Measurements from ENCODE around the gene KCNA3.
"Not testable (repeated sequence)": the region's sequence is repeated elsewhere in the genome, so short reads cannot be mapped to it uniquely, and the experiment has no call there.

Gene KCNA3

DNA sequence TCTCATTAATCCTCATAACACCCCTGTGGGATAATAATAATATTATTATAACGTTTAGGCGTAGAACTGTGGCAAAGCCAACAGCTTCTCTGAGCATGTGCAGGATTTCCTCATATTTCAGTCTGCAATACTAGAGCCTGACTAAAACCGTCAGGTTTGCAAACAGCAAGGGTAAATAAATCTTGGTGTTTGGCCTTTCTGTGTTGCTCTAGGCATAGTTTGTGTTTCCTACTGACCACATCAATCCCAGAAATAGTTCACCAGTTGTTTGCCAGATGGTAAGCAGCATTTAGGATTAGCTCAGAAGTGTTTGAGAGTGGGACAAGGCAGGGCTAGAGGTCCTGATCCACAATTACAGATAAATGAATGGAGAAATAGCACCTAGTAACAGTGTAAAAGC is 2.8 kb upstream of the KCNA3 start:
- DNase-seq (ENCODE audit: low read depth): no peak

GRCh38 chr1:110676970-110677369 is 2.2 kb upstream of the KCNA3 start:
- no peak for DNase-seq (ENCODE audit: low read depth)

- no peak for DNase-seq (ENCODE audit: low read depth)
Measured at GRCh38 chr1:110675060-110675791, 486 bp upstream of the KCNA3 start.

- peak; percentile 13 for DNase-seq (ENCODE audit: low read depth)
Measured at GRCh38 chr1:110673805-110674336, 869 bp downstream of the KCNA3 start.

GRCh38 chr1:110673197-110673701 is 1.5 kb downstream of the KCNA3 start:
- DNase-seq (ENCODE audit: low read depth): peak; percentile 6

DNA sequence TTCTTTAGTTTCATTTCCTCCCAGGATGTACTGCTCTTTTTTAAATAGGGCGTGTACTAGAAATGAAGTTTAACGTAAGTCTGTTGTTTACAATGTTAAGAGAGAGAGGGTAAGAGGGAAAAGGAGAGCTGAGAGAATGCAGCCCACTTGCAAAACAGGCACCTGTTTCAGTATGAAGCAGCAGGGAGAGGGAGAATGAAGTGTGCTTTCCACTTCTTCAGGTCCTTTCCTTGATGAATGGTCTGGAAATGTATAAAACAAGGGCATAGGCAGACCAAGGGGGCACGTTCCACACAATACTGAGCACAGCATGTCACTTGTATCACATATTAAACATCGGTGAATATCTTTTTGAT is 2.0 kb downstream of the KCNA3 start:
- DNase-seq (ENCODE audit: low read depth): peak; percentile 27

GRCh38 chr1:110672001-110672752 is 2.6 kb downstream of the KCNA3 start:
- peak; percentile 73 for DNase-seq (ENCODE audit: low read depth)

DNA sequence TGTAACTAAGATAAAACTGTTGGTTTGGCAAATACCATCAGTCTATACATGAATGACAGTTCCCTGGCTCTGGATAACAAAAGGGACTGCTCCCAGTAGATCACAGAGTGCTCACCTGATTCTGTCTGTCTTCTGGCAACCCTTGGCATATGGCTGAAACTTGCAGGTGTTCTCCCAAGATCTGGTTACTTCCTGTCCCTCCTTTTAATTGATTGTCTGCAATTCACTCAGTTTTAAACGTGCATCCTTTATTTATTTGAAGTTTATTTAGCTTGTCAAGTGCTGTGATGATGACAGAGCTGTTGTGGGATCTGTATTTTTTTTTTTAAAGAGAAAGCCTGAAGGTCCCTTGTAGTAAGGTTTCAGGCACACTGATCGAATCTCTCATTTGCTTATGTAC is 3.4 kb downstream of the KCNA3 start:
- peak; percentile 12 for DNase-seq (ENCODE audit: low read depth)

GRCh38 chr1:110668549-110668948 is 6.2 kb downstream of the KCNA3 start:
- DNase-seq (ENCODE audit: low read depth): no peak

DNA sequence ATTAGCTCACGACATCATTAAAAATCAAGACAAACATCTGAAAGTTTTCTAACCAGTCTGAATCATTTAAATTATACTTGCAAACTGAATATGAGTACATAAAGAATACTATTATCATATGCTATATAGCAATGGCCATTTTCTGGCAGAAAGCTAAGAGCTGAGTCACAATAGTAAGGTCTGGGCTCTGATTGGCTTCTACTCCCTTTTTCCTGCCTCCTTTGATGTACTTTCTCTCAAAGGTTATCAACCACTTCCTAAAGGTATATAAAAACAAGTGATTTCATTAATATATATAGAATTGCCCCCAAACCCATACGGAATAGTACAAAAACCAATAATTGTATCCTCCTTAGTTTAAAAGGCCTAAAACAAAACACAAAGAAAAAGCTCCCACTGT is 7.0 kb downstream of the KCNA3 start:
- DNase-seq (ENCODE audit: low read depth): no peak

DNA sequence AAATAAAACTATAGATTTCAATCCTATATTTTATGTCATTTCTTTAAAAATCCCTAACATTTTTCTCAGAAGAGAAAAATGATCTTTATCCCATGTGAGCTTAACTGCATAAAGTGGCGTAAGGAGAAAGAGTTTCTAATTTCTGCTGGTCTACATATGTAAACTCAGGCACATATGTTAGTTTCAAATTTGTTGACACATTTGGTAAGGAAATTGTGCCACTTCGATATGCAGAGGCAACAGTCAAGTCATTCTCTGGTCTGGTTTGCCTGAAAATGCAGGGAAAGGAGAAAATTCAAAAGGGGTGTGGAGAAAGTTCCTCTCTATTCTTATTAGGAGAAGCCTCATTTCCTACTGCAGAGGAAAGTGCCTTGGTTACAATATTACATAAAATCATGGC is 11.5 kb downstream of the KCNA3 start:
- no peak for DNase-seq (ENCODE audit: low read depth)

DNA sequence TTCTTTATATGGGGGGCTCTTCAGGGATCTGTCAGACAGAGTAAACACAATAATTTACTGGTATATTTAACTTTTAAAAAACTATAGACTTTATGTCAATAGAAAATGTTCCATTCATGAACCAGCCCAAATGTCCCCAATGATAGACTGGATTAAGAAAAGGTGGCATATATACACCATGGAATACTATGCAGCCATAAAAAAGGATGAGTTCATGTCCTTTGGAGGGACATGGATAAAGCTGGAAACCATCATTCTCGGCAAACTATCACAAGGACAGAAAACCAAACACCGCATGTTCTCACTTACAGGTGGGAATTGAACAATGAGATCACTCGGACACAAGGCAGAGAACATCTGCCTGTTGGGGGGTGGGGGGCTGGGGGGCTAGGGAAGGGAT is 15.2 kb downstream of the KCNA3 start:
- not testable (repeated sequence) for DNase-seq (ENCODE audit: low read depth)

- DNase-seq (ENCODE audit: low read depth): no peak
Measured at GRCh38 chr1:110657351-110657750, 17.4 kb downstream of the KCNA3 start.

- DNase-seq (ENCODE audit: low read depth): no peak
Measured at GRCh38 chr1:110650609-110651008, 24.1 kb downstream of the KCNA3 start.

GRCh38 chr1:110648417-110648816 is 26.3 kb downstream of the KCNA3 start:
- no peak for DNase-seq (ENCODE audit: low read depth)

DNA sequence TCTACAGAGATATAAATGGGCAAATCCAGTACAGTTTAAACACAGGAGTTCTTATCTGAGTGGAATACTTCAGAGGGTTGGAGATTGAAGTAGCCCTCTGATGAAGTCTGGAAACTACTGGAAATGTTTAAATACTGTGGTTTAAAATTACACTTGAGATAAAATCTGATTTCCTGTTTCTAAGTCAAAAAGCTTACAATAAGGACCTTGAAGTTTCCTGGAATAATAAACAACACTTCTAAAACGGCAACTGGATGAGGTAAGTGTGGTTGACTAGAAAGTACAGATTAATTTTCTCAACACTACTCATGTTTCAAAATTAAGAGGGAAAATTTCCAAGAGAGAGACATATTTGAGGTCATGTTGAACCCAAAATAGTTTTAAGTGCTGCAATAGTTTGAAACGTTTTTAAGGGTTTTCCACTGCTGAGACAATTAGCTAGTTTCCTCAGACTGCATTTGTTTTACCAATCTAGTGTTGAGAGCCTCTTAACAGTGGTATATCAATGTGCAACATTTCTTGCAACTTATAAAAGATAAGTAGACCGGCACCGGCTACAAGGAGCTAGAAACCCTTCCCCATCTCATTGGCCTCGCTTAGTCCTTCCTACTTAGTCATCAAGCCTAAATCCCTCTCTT is 27.4 kb downstream of the KCNA3 start:
- DNase-seq (ENCODE audit: low read depth): no peak

DNA sequence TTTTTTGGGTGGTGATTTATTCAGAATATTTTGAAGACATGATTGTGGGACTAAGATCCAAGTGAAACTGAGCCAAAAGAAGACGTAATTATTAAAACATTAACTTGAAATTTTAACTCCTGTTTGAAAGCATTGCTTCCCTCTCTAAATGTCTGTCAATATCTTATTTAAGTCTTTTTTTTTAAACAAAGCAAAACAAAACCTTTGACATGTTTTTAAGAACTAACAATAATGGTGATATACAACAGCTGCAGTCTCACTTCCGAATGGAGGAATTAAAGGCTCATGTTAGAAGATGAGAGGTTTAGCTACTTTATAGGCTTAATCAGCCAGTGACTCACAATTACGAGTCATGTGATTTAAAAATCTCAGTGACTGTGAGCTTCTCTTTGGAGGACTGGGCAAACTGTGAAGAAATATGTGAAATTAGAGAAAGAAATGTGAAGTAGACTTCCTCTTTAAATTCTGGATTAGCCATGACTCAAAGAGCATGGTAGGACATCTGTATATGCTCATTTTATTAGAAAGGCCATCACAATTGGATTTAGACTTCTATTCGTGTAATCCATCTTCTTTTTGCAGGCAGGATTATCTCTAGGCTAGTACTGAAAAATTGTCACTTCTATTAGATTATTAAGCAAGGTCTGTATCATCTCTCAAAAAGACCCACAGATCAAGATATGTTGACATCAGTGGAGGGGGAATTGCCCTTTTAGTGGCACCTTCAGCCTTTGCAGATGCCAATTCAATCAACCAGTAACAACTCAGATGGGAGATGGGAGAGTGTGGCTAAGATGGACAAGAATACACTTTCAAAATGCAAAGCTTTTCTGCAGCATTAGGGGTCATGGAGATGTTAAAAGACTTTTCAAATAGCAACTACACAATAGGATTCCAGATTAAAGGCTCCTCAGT is 28.7 kb downstream of the KCNA3 start:
- no peak for DNase-seq (ENCODE audit: low read depth)

DNA sequence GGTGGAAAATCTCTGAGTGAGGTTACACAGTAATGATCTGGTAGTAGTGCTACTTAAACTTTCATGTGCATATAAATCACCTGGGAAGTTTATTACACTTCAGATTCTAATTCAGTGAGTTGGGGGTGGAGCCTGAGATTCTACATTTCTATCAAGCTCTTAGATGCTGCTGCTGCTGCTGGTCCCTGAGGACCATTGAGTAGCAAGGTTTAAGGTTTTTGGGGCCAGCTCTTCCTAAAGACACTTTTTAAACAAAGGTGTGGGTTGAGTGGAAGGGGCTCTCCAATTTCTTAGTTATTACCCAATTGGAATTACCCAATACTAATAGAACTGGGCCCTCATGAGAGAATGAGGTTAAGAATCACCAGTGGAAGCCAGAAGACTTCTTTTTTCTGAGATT is 29.5 kb downstream of the KCNA3 start:
- DNase-seq (ENCODE audit: low read depth): no peak

DNA sequence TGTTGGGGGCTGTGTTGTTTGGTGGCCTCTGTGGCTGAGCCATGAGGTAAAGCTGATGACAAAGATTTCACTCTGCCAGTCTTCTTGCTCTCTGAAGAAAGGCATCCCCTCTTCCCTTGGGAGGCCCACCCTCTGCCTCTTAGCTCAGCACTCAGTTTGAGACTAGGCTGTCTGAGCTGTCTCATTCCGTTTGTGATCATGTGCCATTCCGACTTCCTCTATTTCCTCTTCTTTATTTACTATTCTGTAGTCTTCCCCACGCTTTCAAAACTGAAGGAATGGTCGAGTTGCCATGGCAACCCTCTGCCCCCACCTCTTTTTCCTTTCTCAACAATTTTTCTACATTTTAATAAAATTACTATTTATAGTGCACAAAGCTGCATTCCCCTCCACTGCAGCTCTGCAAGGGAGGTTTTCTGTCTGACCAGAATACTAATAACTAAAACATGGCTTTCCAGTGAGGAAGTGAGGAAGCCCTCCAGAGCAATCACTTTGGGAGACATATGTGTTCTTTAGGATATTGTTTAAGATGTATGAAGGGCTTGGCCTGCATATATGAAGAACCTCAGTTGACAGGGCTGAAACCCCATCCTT is 30.8 kb downstream of the KCNA3 start:
- DNase-seq (ENCODE audit: low read depth): no peak

DNA sequence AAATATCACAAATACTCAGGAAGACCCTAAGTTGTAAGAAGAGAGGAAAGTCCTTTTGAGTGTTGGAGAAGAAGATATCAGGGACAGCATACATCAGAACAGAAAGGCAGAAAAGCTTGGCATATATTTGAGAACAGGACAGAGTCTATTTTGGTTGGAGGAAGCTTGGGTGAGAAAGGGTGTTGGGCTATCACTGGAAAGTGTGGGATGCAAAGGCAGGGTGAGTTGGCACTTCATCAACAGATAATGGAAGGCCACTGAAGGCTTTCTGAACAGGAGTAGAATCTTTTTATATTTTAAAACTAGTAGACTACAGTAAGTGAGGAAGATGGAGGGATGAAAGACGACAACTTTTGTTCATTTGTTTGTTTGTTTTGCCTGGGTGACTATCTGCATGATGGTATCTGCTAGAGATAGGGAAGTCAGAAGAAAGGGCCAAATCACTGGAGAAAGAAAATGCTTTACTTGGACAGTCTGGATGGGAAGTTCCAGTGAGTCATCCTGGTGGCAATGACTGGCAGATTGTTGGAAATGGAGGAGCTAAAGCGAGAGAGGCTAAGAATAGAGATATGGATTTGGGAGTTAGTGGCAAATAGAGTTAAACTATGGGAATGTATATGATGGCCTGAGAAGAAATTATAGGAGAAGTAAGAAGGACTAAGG is 34.9 kb downstream of the KCNA3 start:
- DNase-seq (ENCODE audit: low read depth): no peak

DNA sequence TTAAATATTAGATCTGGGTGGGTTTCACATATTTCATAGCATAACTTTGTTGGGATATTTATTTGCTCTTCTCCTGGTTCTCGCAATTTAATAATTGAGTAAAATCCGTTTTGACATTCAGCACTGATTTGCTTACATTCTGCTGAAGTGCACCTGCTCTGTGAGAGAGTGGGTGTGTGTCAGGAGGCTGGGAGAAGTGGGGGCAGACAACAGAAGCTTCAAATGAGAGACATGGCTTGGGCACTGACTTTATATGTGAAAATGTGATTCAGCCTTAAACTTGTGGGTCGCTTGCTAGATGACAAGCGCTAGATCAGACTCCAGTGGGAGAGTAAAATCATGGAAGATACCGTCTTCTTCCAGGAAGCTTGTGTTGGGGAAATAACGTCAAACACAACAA is 36.2 kb downstream of the KCNA3 start:
- no peak for DNase-seq (ENCODE audit: low read depth)
